Breast epithelium (tissue), 4 donors: ENCODE data around the gene PRKN. TPM values are rescaled to one million over a fixed set of nuclear protein-coding genes. Genes with fewer than 3 reads are reported as not detected.
A peak's percentile ranks its signal among the peaks of the same experiment; 100 is the strongest.

Experiments used
- DNase-seq, 2 donors: peaks; one replicate each; pipeline ENCODE4 v3.0.0-alpha.2; 2019; ENCODE audit warnings: low spot score in 2 of 2
- H3K27ac ChIP-seq, 2 donors: fragments of 200-600 bp; sonication (generic) in 1 of 2; one replicate each; pipeline ENCODE4 v1.5.1; 2016 to 2019; ENCODE audit warnings: mild to moderate bottlenecking in 1 of 2
- H3K27me3 ChIP-seq, 2 donors: fragments of 200-600 bp; sonication (generic) in 1 of 2; one replicate each; pipeline versions ENCODE4 v1.5.1 to v1.6.0; 2017 to 2019; ENCODE audit warnings: control low read depth in 1 of 2, mild to moderate bottlenecking in 1 of 2
- H3K36me3 ChIP-seq: fragments of 200-600 bp; one replicate; pipeline ENCODE4 v1.5.1; 2019
- H3K4me1 ChIP-seq, 2 donors: fragments of 200-600 bp; sonication (generic); one replicate each; pipeline ENCODE4 v1.5.1; 2016 to 2019; ENCODE audit warnings: control low read depth in 1 of 2
- H3K4me3 ChIP-seq, 3 donors: fragments of 200-600 bp; sonication (generic); 1 replicate in 2 of 3; 2 replicates in 1 of 3; pipeline ENCODE4 v1.5.1; 2016 to 2019; ENCODE audit warnings: mild to moderate bottlenecking in 3 of 3, moderate library complexity in 2 of 3
- H3K9me3 ChIP-seq, 2 donors: fragments of 200-600 bp; sonication (generic) in 1 of 2; one replicate each; pipeline ENCODE4 v1.5.1; 2016 to 2019; ENCODE audit warnings: control low read depth in 1 of 2
- CTCF ChIP-seq, 3 donors: fragments of 450-650 bp; IDR thresholded peaks; one replicate each; pipeline ENCODE4 v1.5.1; 2016 to 2017; ENCODE audit warnings: antibody characterized with exemption in 3 of 3, mild to moderate bottlenecking in 3 of 3, moderate library complexity in 3 of 3
- POLR2A ChIP-seq: fragments of 450-650 bp; IDR thresholded peaks from one replicate; pipeline ENCODE4 v1.6.1; 2016; ENCODE audit warnings: antibody characterized with exemption, mild to moderate bottlenecking, moderate library complexity
- POLR2AphosphoS5 ChIP-seq, 3 donors: sonication (generic); formaldehyde crosslinking; IDR thresholded peaks; one replicate each; pipeline ENCODE4 v1.6.1; 2017; ENCODE audit warnings: antibody characterized with exemption in 3 of 3
- intact Hi-C: fragments of 100-400 bp; cut with DNase I; formaldehyde crosslinking; loops from one replicate; pipeline ENCODE4 v1.15.1; 2023; ENCODE audit warnings: low total_unique reads
- total RNA-seq, 3 donors: library from RNA; depleted of rRNA; stranded (reverse); fragments of >200 nt; gene quantifications; one replicate each; pipeline ENCODE4 v1.1.0, GENCODE V29; 2016

The PRKN gene
- total RNA-seq, 3 donors from 2014 or later, result 7.2 to 19.0 (median 11.2) TPM

- no peaks in the 10 kb centered on the region for H3K4me1 ChIP-seq
- H3K4me3 ChIP-seq, result no peak overlapping the region
- DNase-seq, result no peak
- intact Hi-C loops, result no loop called here
- H3K9me3 ChIP-seq, result peaks cover 0 to 6% of the 10 kb centered on the region in 2 donors
- no peak overlapping the region for H3K27ac ChIP-seq
- no peaks in the 10 kb centered on the region for H3K36me3 ChIP-seq
- no peaks in the 10 kb centered on the region for H3K27me3 ChIP-seq
- TF ChIP-seq POLR2AphosphoS5 (IDR thresholded peaks at IDR 0.05), result no peak
- no peak for TF ChIP-seq POLR2A
- TF ChIP-seq CTCF (IDR thresholded peaks at IDR 0.05), result no peak
Measured at GRCh38 chr6:162123797-162124196, 603.8 kb downstream of the PRKN start.

- no peak overlapping the region for H3K4me3 ChIP-seq
- H3K27me3 ChIP-seq, result no peaks in the 10 kb centered on the region
- peak overlapping the region in 1 of 2 donors; percentile 25 for H3K27ac ChIP-seq
- TF ChIP-seq CTCF (IDR thresholded peaks at IDR 0.05) (no peak), POLR2A (no peak), POLR2AphosphoS5 (IDR thresholded peaks at IDR 0.05) (no peak)
- H3K4me1 ChIP-seq, result no peaks in the 10 kb centered on the region
- no peaks in the 10 kb centered on the region for H3K36me3 ChIP-seq
- intact Hi-C loops, result no loop called here
- no peaks in the 10 kb centered on the region for H3K9me3 ChIP-seq
- no peak for DNase-seq
Measured at GRCh38 chr6:162119341-162119740, 608.2 kb downstream of the PRKN start.

- TF ChIP-seq POLR2A (no peak), CTCF (IDR thresholded peaks at IDR 0.05) (no peak), POLR2AphosphoS5 (IDR thresholded peaks at IDR 0.05) (no peak)
- Histone ChIP-seq H3K4me3 (no peak overlapping the region), H3K27me3 (no peaks in the 10 kb centered on the region), H3K36me3 (no peaks in the 10 kb centered on the region), H3K27ac (peak overlapping the region in 1 of 2 donors; percentile 25), H3K9me3 (no peaks in the 10 kb centered on the region), H3K4me1 (no peaks in the 10 kb centered on the region)
- no peak for DNase-seq
- intact Hi-C loops, result no loop called here
Measured at GRCh38 chr6:162118706-162119105, 608.9 kb downstream of the PRKN start.

- intact Hi-C loops, result no loop called here
- no peak overlapping the region for H3K4me3 ChIP-seq
- H3K27me3 ChIP-seq, result no peaks in the 10 kb centered on the region
- no peaks in the 10 kb centered on the region for H3K9me3 ChIP-seq
- H3K27ac ChIP-seq, result no peak overlapping the region
- TF ChIP-seq POLR2A (no peak), CTCF (IDR thresholded peaks at IDR 0.05) (no peak), POLR2AphosphoS5 (IDR thresholded peaks at IDR 0.05) (no peak)
- no peaks in the 10 kb centered on the region for H3K36me3 ChIP-seq
- DNase-seq, result no peak
- H3K4me1 ChIP-seq, result no peaks in the 10 kb centered on the region
Measured at GRCh38 chr6:162116902-162117525, 610.6 kb downstream of the PRKN start.

GRCh38 chr6:162109480-162110050 is 618.0 kb downstream of the PRKN start:
- Histone ChIP-seq H3K27ac (no peak overlapping the region), H3K9me3 (no peaks in the 10 kb centered on the region), H3K4me3 (no peak overlapping the region), H3K4me1 (no peaks in the 10 kb centered on the region), H3K36me3 (no peaks in the 10 kb centered on the region), H3K27me3 (no peaks in the 10 kb centered on the region)
- TF ChIP-seq CTCF (IDR thresholded peaks at IDR 0.05) (no peak), POLR2A (no peak), POLR2AphosphoS5 (IDR thresholded peaks at IDR 0.05) (no peak)
- no peak for DNase-seq
- intact Hi-C loops, result loop anchor here (10.0 kb wide), 1 partner anchor 1955 kb away; no protein-coding TSS in a partner anchor
